Panc1 (cell line): ENCODE measurements around the gene SPR. TPM values are rescaled to one million over a fixed set of nuclear protein-coding genes. Genes with fewer than 3 reads are reported as not detected.

Experiments used
- ATAC-seq: fragments of 200-7000 bp; cut with Tn5 transposase; 2 replicates; pipeline ENCODE4 v1.9.1; 2020; ENCODE audit warnings: mild to moderate bottlenecking, moderate library complexity
- BruUV-seq: library from RNA; stranded (reverse); fragments of 400-500 nt; replicated peaks from 2 replicates; lab custom pipeline; 2021; lab: Mats Ljungman, UMichigan
- CTCF ChIA-PET: fragments of 300-600 bp; sonication (Branson Sonifier 250); formaldehyde crosslinking; loops from one replicate; lab custom pipeline; 2022; ENCODE audit warnings: antibody characterized with exemption; lab: Charles Lee
- POLR2A ChIA-PET: fragments of 300-600 bp; sonication (Branson Sonifier 250); formaldehyde crosslinking; loops from one replicate; lab custom pipeline; 2022; ENCODE audit warnings: antibody characterized with exemption; lab: Charles Lee
- DNase-seq: peaks from one replicate; pipeline ENCODE4 v3.0.0-alpha.2; 2010; ENCODE audit warnings: low read depth, low spot score
- H3K27ac ChIP-seq: 2 replicates; pipeline ENCODE4 v1.5.1; 2011; ENCODE audit warnings: mild to moderate bottlenecking, low read length, inconsistent platforms
- H3K27me3 ChIP-seq: fragments of 200-500 bp; sonication (Bioruptor generic); 2 replicates; pipeline ENCODE4 v1.6.0; 2014; ENCODE audit warnings: low read length, inconsistent platforms; ENCODE audit not compliant: control insufficient read depth, insufficient read depth
- H3K36me3 ChIP-seq: fragments of 200-500 bp; sonication (Bioruptor generic); 2 replicates; pipeline ENCODE4 v1.5.1; 2014; ENCODE audit warnings: inconsistent platforms, mild to moderate bottlenecking, low read length, moderate library complexity; ENCODE audit not compliant: control insufficient read depth, insufficient read depth
- H3K4me1 ChIP-seq: 2 replicates; pipeline ENCODE4 v1.5.1; 2011; ENCODE audit warnings: inconsistent platforms, mild to moderate bottlenecking, low read length, moderate library complexity; ENCODE audit not compliant: control insufficient read depth, insufficient read depth
- H3K4me3 ChIP-seq, 2 experiments: 2 replicates each; pipeline ENCODE4 v1.5.1; 2011 to 2012; ENCODE audit warnings: low read depth in 2 of 2, low read length in 2 of 2, mild to moderate bottlenecking in 2 of 2, inconsistent platforms in 1 of 2, moderate library complexity in 1 of 2
- H3K9me3 ChIP-seq: fragments of 200-500 bp; sonication (Bioruptor generic); 2 replicates; pipeline ENCODE4 v1.5.1; 2014; ENCODE audit warnings: low read depth, mild to moderate bottlenecking, inconsistent platforms, low read length, moderate library complexity; ENCODE audit not compliant: control insufficient read depth, insufficient read depth
- CTCF ChIP-seq: fragments of 450-650 bp; IDR thresholded peaks from 2 replicates; pipeline ENCODE4 v1.5.1; 2017; ENCODE audit warnings: mild to moderate bottlenecking
- POLR2AphosphoS5 ChIP-seq: IDR thresholded peaks from 2 replicates; pipeline ENCODE4 v1.6.1; 2012; ENCODE audit warnings: mild to moderate bottlenecking, low read depth, low read length, moderate library complexity
- REST ChIP-seq, 2 experiments: IDR thresholded peaks; 2 replicates each; pipeline ENCODE4 v1.6.1; 2011 to 2012; ENCODE audit warnings: low read depth in 2 of 2, control low read depth in 1 of 2, low read length in 1 of 2, mild to moderate bottlenecking in 1 of 2, moderate library complexity in 1 of 2; ENCODE audit not compliant: insufficient read depth in 1 of 2
- SIN3A ChIP-seq: IDR thresholded peaks from 2 replicates; pipeline ENCODE4 v1.6.1; 2012; ENCODE audit warnings: low read depth, mild to moderate bottlenecking, low read length, moderate library complexity, borderline replicate concordance; ENCODE audit not compliant: insufficient read depth
- TCF7L2 ChIP-seq: IDR thresholded peaks from 2 replicates; pipeline ENCODE4 v1.6.1; 2011; ENCODE audit warnings: mild to moderate bottlenecking, low read depth, low read length, inconsistent platforms
- in situ Hi-C: cut with HindIII; loops from 2 replicates; pipeline ENCODE4 v1.10.0; 2016; ENCODE audit warnings: low sequenced_read_pairs, low pct_unique_long_range_greater_than_20kb
- intact Hi-C: fragments of 100-400 bp; cut with micrococcal nuclease; formaldehyde crosslinking; loops from one replicate; pipeline ENCODE4 v1.10.0; 2022; ENCODE audit not compliant: unreplicated experiment
- total RNA-seq: library from RNA; stranded (reverse); gene quantifications from one replicate; pipeline ENCODE4 v1.2.1, GENCODE V29; 2021; ENCODE audit not compliant: unreplicated experiment

The SPR gene
- total RNA-seq, 1 experiment from 2014 or later, result 75.4 TPM

- DNase-seq, result no peak
- Histone ChIP-seq H3K4me3 (no peak overlapping the region), H3K27ac (no peak overlapping the region), H3K4me1 (no peaks in the 10 kb centered on the region), H3K36me3 (no peaks in the 10 kb centered on the region), H3K9me3 (no peaks in the 10 kb centered on the region), H3K27me3 (peaks cover 37% of the 10 kb centered on the region)
- TF ChIP-seq POLR2AphosphoS5, result no peak
- no peak for TF ChIP-seq SIN3A
- no peak for TF ChIP-seq REST (IDR thresholded peaks at IDR 0.05; ENCODE audit: insufficient read depth in 1 of 2, low read depth in 2 of 2, low read length in 1 of 2)
- no peak for TF ChIP-seq CTCF
- no peak for TF ChIP-seq TCF7L2
- intact Hi-C loops, result no loop called here
- CTCF ChIA-PET, result interaction anchor here (0.7 to 1.1 kb wide), 2 partner anchors 13 to 31 kb away, joined by 3 to 4 read pairs; no protein-coding TSS in a partner anchor
- POLR2A ChIA-PET, result no interaction called here
- BruUV-seq, result no TSS peak
- ATAC-seq, result no peak
- in situ Hi-C loops, result no loop called here
Observed at GRCh38 chr2:72925328-72925943, 38.2 kb downstream of the SPR start.

GRCh38 chr2:72926368-72926767 lies 39.2 kb downstream of the SPR start:
- no peaks in the 10 kb centered on the region for H3K9me3 ChIP-seq
- H3K27me3 ChIP-seq, result peaks cover 37% of the 10 kb centered on the region
- no peaks in the 10 kb centered on the region for H3K4me1 ChIP-seq
- DNase-seq (no peak), ATAC-seq (no peak)
- BruUV-seq, result no TSS peak
- no peak overlapping the region for H3K4me3 ChIP-seq
- intact Hi-C loops, result no loop called here
- no peak overlapping the region for H3K27ac ChIP-seq
- ChIA-PET POLR2A (no interaction called here), CTCF (interaction anchor here (1.1 kb wide), 1 partner anchor 32 kb away, joined by 4 read pairs; no protein-coding TSS in a partner anchor)
- H3K36me3 ChIP-seq, result no peaks in the 10 kb centered on the region
- in situ Hi-C loops, result no loop called here
- TF ChIP-seq POLR2AphosphoS5 (no peak), CTCF (no peak), TCF7L2 (no peak), SIN3A (no peak), REST (IDR thresholded peaks at IDR 0.05; ENCODE audit: insufficient read depth in 1 of 2, low read depth in 2 of 2, low read length in 1 of 2) (no peak)
